ENCODE measurements around the gene BRCA1. TPM values are rescaled to one million over a fixed set of nuclear protein-coding genes. Genes with fewer than 3 reads are reported as not detected.

BRCA1 gene
- total RNA-seq, 1 donor from 2014 or later = 7.9 TPM

GRCh38 chr17:43033948-43034881 lies 90.9 kb downstream of the BRCA1 start:
- DNase-seq (ENCODE audit: missing footprints) (no peak), ATAC-seq (no peak)
- intact Hi-C loops (cut with DNase I) = no loop called here

DNA sequence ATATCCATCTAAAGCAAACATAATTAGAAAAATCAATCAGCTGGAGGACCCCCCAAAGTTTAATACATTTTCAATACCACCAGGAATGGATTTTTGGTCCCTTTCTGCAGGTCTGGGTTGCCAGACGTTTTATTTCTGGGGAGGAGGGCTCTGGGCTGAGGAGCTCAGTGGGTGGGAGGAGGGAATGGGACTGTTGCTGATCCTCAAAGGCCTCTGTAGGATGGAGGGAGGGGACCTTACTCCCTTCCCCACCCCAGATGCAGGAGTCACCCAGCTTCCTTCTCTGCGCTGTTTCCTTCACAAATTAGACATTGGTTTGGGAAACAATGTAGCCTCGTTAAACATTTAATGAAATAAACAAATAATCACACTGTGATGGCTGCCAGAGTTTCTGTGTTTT lies 93.5 kb downstream of the BRCA1 start:
- intact Hi-C loops (cut with DNase I) = no loop called here
- DNase-seq (ENCODE audit: missing footprints) (no peak), ATAC-seq (no peak)

- DNase-seq (ENCODE audit: missing footprints) = no peak
- intact Hi-C loops (cut with DNase I) = no loop called here
- ATAC-seq = no peak
Measured at GRCh38 chr17:43030137-43030767, 94.9 kb downstream of the BRCA1 start.

- intact Hi-C loops (cut with DNase I) = loop anchor here (10.0 kb wide), 1 partner anchor 306 kb away; no protein-coding TSS in a partner anchor
- ATAC-seq (no peak), DNase-seq (ENCODE audit: missing footprints) (no peak)
Measured at GRCh38 chr17:43028221-43028861, 96.8 kb downstream of the BRCA1 start.

- DNase-seq (ENCODE audit: missing footprints) (no peak), ATAC-seq (no peak)
- intact Hi-C loops (cut with DNase I) = loop anchor here (10.0 kb wide), 1 partner anchor 307 kb away; no protein-coding TSS in a partner anchor
Measured at GRCh38 chr17:43027091-43028032, 97.8 kb downstream of the BRCA1 start.

DNA sequence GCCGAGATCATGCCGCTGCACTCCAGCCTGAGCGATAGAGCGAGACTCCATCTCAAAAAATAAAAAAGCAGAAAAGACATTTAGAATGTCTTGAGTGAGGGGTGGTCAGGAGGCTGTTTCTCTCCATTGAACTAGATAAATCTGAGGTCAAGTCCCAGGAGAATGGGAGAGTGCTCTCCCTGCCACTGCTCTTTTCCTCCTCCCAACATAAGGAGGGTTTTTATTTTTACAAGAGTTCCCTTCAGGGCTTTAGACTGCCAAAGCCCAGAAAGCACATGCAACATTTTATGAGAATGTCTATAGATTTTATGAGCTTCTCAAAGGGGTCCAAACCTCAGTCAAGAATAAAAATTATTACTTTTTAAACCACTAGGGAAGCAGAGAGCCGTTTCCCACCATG lies 98.6 kb downstream of the BRCA1 start:
- intact Hi-C loops (cut with DNase I) = loop anchor here (10.0 kb wide), 1 partner anchor 308 kb away; no protein-coding TSS in a partner anchor
- ATAC-seq (no peak), DNase-seq (ENCODE audit: missing footprints) (no peak)

- DNase-seq (ENCODE audit: missing footprints) (no peak), ATAC-seq (no peak)
- intact Hi-C loops (cut with DNase I) = loop anchor here (2.0 to 10.0 kb wide), 2 partner anchors 145 to 309 kb away; partner anchors contain the start of gene NBR1
Measured at GRCh38 chr17:43025766-43026537, 99.2 kb downstream of the BRCA1 start.

GRCh38 chr17:43025290-43025657 lies 99.9 kb downstream of the BRCA1 start:
- intact Hi-C loops (cut with DNase I) = loop anchor here (2.0 to 10.0 kb wide), 2 partner anchors 146 to 310 kb away; partner anchors contain the start of gene NBR1
- no peak for ATAC-seq
- DNase-seq (ENCODE audit: missing footprints) = no peak

GRCh38 chr17:43024407-43025289 lies 100.5 kb downstream of the BRCA1 start, which contains the start of gene RND2:
Gene RND2 (plus strand): TSS chr17:43025231. CDS start chr17:43025348, 117 bp downstream.
- ATAC-seq (peak; percentile 73), DNase-seq (ENCODE audit: missing footprints) (peak; percentile 90)
- intact Hi-C loops (cut with DNase I) = loop anchor here (2.0 to 10.0 kb wide), 2 partner anchors 146 to 310 kb away; partner anchors contain the start of gene NBR1

DNA sequence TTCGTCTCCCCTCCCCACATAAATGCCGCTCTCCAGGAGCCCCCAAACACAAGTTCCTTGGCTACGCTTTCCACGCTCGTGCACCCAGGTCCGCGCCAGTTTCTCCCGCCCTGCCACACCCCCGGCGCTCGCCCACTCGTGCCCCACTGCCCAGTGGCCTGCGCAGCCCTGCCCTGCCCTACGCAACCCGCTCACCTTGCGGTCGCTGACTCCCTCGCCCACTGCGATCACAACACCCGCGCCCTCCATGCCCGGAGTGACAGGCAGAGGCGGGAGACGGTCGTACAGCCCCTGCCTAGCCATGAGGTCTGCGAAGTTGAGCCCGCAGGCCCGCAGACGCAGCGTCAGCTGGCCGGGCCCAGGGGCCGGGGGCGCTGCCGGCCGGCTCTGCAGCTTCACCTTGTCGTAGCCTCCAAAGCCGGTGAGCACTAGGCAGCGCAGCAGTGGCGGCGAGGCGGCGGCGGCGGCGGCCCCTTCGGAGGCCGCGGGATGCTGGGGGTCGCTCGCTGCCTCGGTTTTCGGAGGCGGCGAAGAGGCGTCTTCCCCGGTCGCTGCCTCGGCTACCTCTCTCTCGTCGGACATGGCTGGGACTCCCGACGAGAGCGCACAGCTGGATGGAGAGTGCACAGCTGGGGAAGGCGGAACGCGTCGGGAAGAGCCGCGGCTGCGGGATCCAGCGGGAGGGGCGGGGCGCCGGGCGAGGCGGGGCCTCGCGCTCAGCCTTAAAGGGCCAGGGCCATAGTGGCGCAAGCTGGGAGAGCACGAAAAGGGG lies 103.2 kb downstream of the BRCA1 start, which contains the start of gene VAT1:
Gene VAT1 (minus strand): TSS at position 645 of the 772 bp plus-strand sequence. CDS start 63 bp downstream, at position 582.
- ATAC-seq (peak; percentile 86), DNase-seq (ENCODE audit: missing footprints) (peak; percentile 92)
- intact Hi-C loops (cut with DNase I) = loop anchor here (10.0 kb wide), 1 partner anchor 313 kb away; no protein-coding TSS in a partner anchor

GRCh38 chr17:43020789-43021740 lies 104.1 kb downstream of the BRCA1 start:
- intact Hi-C loops (cut with DNase I) = loop anchor here (10.0 kb wide), 1 partner anchor 314 kb away; no protein-coding TSS in a partner anchor
- DNase-seq (ENCODE audit: missing footprints) = peak; percentile 82
- ATAC-seq = peak; percentile 34

DNA sequence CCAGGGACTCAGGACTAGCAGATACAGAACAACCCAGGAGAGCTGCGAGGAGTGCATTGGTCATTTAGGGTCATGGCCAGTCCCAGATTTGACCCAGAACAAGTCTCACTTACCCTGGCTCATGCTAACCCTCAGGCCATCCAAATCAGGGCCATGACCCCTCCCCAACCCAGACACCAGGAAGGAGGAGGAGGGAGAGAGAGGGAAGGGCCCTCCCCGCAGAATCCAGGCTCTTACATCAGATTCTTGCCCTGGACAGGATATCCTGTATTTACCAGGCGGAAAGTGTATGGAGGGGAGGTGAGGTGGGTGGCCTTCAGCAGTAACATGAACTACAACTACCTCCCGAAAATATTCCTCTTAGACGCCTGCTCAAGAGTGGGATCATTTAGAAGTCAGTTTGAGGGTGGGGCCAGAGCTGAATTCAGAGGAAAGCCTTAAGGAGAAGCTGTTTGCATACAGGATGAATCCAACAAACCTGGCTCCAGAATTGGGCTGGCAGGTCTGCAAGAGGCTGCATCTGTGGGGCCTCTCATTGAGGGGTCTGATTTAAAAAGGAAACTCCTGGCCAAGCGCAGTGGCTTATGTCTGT lies 105.0 kb downstream of the BRCA1 start:
- intact Hi-C loops (cut with DNase I) = loop anchor here (10.0 kb wide), 1 partner anchor 315 kb away; no protein-coding TSS in a partner anchor
- DNase-seq (ENCODE audit: missing footprints) = no peak
- ATAC-seq = no peak

- intact Hi-C loops (cut with DNase I) = no loop called here
- ATAC-seq (no peak), DNase-seq (ENCODE audit: missing footprints) (no peak)
Measured at GRCh38 chr17:43019418-43019817, 105.7 kb downstream of the BRCA1 start.

- intact Hi-C loops (cut with DNase I) = no loop called here
Measured at GRCh38 chr17:43018932-43019331, 106.2 kb downstream of the BRCA1 start.

More at GRCh38 chr17:43018932-43019331, 106.2 kb downstream of the BRCA1 start:
- no peak for ATAC-seq
- no peak for DNase-seq (ENCODE audit: missing footprints)

Measured in Right ventricle myocardium inferior (tissue), 1 donor.